ENCODE data around the gene HMGN1. TPM values are rescaled to one million over a fixed set of nuclear protein-coding genes. Genes with fewer than 3 reads are reported as not detected.

Gene HMGN1
- total RNA-seq, 2 donors from 2014 or later = 37.1 to 39.6 TPM

- Histone ChIP-seq H3K27ac (no peak overlapping the region), H3K4me3 (no peak overlapping the region), H3K9me3 (no peaks in the 10 kb centered on the region), H3K27me3 (no peaks in the 10 kb centered on the region), H3K4me1 (no peaks in the 10 kb centered on the region), H3K36me3 (no peaks in the 10 kb centered on the region)
- no peak for DNase-seq (ENCODE audit: low spot score)
- TF ChIP-seq CTCF (IDR thresholded peaks at IDR 0.05) = no peak
Measured at GRCh38 chr21:39325458-39325857, 23.4 kb downstream of the HMGN1 start.

GRCh38 chr21:39321424-39321823, 27.5 kb downstream of the HMGN1 start:
- Histone ChIP-seq H3K4me1 (peaks cover 0 to 21% of the 10 kb centered on the region in 2 donors), H3K9me3 (no peaks in the 10 kb centered on the region), H3K27ac (no peak overlapping the region), H3K27me3 (no peaks in the 10 kb centered on the region), H3K36me3 (no peaks in the 10 kb centered on the region), H3K4me3 (no peak overlapping the region)
- TF ChIP-seq CTCF (IDR thresholded peaks at IDR 0.05) = no peak
- no peak for DNase-seq (ENCODE audit: low spot score)

DNA sequence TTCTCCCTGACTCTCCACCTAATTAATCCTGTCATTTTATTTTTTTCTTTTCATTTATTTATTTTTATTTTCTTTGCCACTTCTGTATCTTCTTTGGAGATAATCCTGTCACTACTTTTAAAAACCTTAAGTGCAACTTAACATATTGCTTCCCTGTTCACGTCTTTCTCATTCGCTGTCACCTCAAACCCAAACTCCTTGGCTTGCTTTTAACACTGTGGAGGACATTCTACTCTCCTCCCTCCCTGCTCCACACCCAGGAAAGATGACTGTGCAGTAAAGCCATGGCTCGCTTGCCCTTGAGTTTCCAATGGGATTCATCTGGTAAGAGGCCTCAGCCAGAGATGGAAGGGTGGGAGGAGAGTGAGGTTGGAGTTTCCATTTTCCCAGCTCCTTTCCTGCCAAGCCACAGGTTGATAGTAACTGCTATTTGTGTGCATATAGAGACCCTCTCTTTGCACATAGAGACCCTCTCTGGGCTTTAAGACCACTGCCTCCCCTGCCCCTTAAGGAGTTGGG, 29.0 kb downstream of the HMGN1 start:
- TF ChIP-seq CTCF (IDR thresholded peaks at IDR 0.05) = no peak
- H3K4me3 ChIP-seq = no peak overlapping the region
- H3K36me3 ChIP-seq = no peaks in the 10 kb centered on the region
- peak; percentile 66 for DNase-seq (ENCODE audit: low spot score)
- H3K27me3 ChIP-seq = no peaks in the 10 kb centered on the region
- H3K9me3 ChIP-seq = no peaks in the 10 kb centered on the region
- H3K27ac ChIP-seq = peak overlapping the region; percentile 73 to 76
- peaks cover 0 to 24% of the 10 kb centered on the region in 2 donors for H3K4me1 ChIP-seq

GRCh38 chr21:39319251-39319756, 29.6 kb downstream of the HMGN1 start:
- no peaks in the 10 kb centered on the region for H3K27me3 ChIP-seq
- peak; percentile 70 for DNase-seq (ENCODE audit: low spot score)
- no peak for TF ChIP-seq CTCF (IDR thresholded peaks at IDR 0.05)
- H3K9me3 ChIP-seq = no peaks in the 10 kb centered on the region
- peaks cover 0 to 29% of the 10 kb centered on the region in 2 donors for H3K4me1 ChIP-seq
- H3K4me3 ChIP-seq = no peak overlapping the region
- no peaks in the 10 kb centered on the region for H3K36me3 ChIP-seq
- H3K27ac ChIP-seq = peak overlapping the region; percentile 73 to 76

DNA sequence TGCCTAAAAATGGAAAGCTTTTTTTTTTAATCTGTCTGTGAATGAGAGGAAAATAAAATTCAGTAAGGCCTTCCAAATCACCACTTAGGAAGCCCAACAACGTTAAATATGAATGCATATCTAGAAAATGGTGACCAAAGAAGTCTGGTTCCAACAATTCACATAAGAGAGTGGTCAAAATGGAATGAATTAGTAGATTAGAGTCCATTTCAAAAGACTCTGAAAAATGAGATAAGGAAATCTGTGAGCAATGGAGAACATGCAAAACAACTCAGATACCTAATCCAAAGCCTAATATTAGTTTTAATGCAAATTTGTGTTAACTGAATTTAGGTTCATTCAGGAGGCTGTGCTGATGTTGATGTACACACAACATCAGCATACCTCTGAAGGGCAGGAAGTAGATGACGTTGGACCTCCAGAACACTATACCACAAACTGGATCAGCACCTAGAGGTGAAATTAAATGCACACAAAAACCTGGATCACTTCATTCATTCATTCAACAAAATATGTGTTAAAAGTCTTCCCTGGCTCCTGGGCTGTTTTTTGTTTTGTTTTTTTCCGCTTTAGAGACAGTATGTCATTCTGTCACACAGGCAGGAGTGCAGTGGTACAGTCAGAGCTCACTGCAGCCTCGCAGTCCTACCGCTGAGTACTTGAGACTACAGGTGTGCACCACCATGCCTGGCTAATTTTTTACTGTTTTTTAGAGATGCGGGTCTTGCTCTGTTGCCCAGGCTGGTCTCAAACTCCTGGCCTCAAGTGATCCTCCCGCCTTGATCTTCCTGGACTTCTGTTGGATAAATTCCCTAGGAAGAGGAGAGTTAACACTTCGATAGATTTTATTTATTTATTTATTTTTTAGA, 30.6 kb downstream of the HMGN1 start:
- no peak for DNase-seq (ENCODE audit: low spot score)
- TF ChIP-seq CTCF (IDR thresholded peaks at IDR 0.05) = no peak
- no peaks in the 10 kb centered on the region for H3K36me3 ChIP-seq
- no peaks in the 10 kb centered on the region for H3K27me3 ChIP-seq
- no peaks in the 10 kb centered on the region for H3K9me3 ChIP-seq
- H3K4me3 ChIP-seq = no peak overlapping the region
- peak overlapping the region; percentile 73 to 76 for H3K27ac ChIP-seq
- peaks cover 0 to 29% of the 10 kb centered on the region in 2 donors for H3K4me1 ChIP-seq
